ENCODE results near the gene SPOCD1. TPM values are rescaled to one million over a fixed set of nuclear protein-coding genes. Genes with fewer than 3 reads are reported as not detected.

The SPOCD1 gene
- total and polyA plus RNA-seq, 4 experiments from 2014 or later: 0.61 to 0.94 TPM; not detected in 2

- intact Hi-C loops (cut with micrococcal nuclease): no loop called here
- no peak overlapping the region for H3K4me3 Mint-ChIP-seq
- H3K36me3 Mint-ChIP-seq: peaks cover 0 to 2% of the 10 kb centered on the region in 2 donors
- Histone ChIP-seq H3K27ac (ENCODE audit: low read depth, low read length) (no peak overlapping the region), H3K4me1 (ENCODE audit: insufficient read depth, low read length) (peaks cover 9% of the 10 kb centered on the region), H3K36me3 (ENCODE audit: insufficient read depth, low read length) (no peaks in the 10 kb centered on the region), H3K4me3 (ENCODE audit: low read length in 2 of 2) (no peak overlapping the region), H3K9me3 (ENCODE audit: control insufficient read depth in 1 of 2, low read length in 2 of 2) (no peaks in the 10 kb centered on the region), H3K27me3 (ENCODE audit: insufficient read depth, low read length) (peaks cover 3% of the 10 kb centered on the region)
- DNase-seq: no peak
- peaks cover 2 to 4% of the 10 kb centered on the region in 2 donors for H3K27me3 Mint-ChIP-seq
- POLR2A ChIA-PET (ENCODE audit: partially characterized antibody): no interaction called here
- CTCF ChIA-PET (ENCODE audit: partially characterized antibody): interaction anchor here (1.6 to 6.0 kb wide), 3 partner anchors 129 to 228 kb away, joined by 3 to 126 read pairs (median 38); no protein-coding TSS in a partner anchor
- peak overlapping the region in 1 of 7 donors; percentile 47 for H3K27ac Mint-ChIP-seq
- H3K4me1 Mint-ChIP-seq: peaks cover 5 to 18% (median 10%) of the 10 kb centered on the region in 4 donors
- no peaks in the 10 kb centered on the region for H3K9me3 Mint-ChIP-seq
These were observed 23.3 kb downstream of the SPOCD1 start for GRCh38 chr1:31792541-31792940.

GRCh38 chr1:31792116-31792515, 23.7 kb downstream of the SPOCD1 start:
- Mint-ChIP-seq H3K4me1 (peaks cover 5 to 19% (median 10%) of the 10 kb centered on the region in 4 donors), H3K27ac (peak overlapping the region in 1 of 7 donors; percentile 47), H3K27me3 (peaks cover 2% of the 10 kb centered on the region in 2 donors), H3K36me3 (peaks cover 0 to 2% of the 10 kb centered on the region in 2 donors), H3K9me3 (no peaks in the 10 kb centered on the region), H3K4me3 (no peak overlapping the region)
- intact Hi-C loops (cut with micrococcal nuclease): no loop called here
- no peaks in the 10 kb centered on the region for H3K36me3 ChIP-seq (ENCODE audit: insufficient read depth, low read length)
- peaks cover 3% of the 10 kb centered on the region for H3K27me3 ChIP-seq (ENCODE audit: insufficient read depth, low read length)
- DNase-seq: no peak
- no peaks in the 10 kb centered on the region for H3K9me3 ChIP-seq (ENCODE audit: control insufficient read depth in 1 of 2, low read length in 2 of 2)
- ChIA-PET CTCF (ENCODE audit: partially characterized antibody) (interaction anchor here (1.6 to 6.4 kb wide), 4 partner anchors 30 to 227 kb away, joined by 3 to 126 read pairs (median 48); no protein-coding TSS in a partner anchor), POLR2A (ENCODE audit: partially characterized antibody) (no interaction called here)
- H3K4me1 ChIP-seq (ENCODE audit: insufficient read depth, low read length): peaks cover 9% of the 10 kb centered on the region
- no peak overlapping the region for H3K27ac ChIP-seq (ENCODE audit: low read depth, low read length)
- no peak overlapping the region for H3K4me3 ChIP-seq (ENCODE audit: low read length in 2 of 2)

- Mint-ChIP-seq H3K9me3 (no peaks in the 10 kb centered on the region), H3K4me3 (no peak overlapping the region), H3K27me3 (no peaks in the 10 kb centered on the region), H3K4me1 (peaks cover 5 to 19% (median 10%) of the 10 kb centered on the region in 4 donors), H3K36me3 (peaks cover 0 to 2% of the 10 kb centered on the region in 2 donors), H3K27ac (peak overlapping the region in 1 of 7 donors; percentile 45)
- Histone ChIP-seq H3K36me3 (ENCODE audit: insufficient read depth, low read length) (no peaks in the 10 kb centered on the region), H3K27me3 (ENCODE audit: insufficient read depth, low read length) (no peaks in the 10 kb centered on the region), H3K27ac (ENCODE audit: low read depth, low read length) (no peak overlapping the region), H3K4me3 (ENCODE audit: low read length in 2 of 2) (no peak overlapping the region), H3K9me3 (ENCODE audit: control insufficient read depth in 1 of 2, low read length in 2 of 2) (no peaks in the 10 kb centered on the region), H3K4me1 (ENCODE audit: insufficient read depth, low read length) (peaks cover 9% of the 10 kb centered on the region)
- intact Hi-C loops (cut with micrococcal nuclease): no loop called here
- CTCF ChIA-PET (ENCODE audit: partially characterized antibody): interaction anchor here (1.2 to 6.4 kb wide), 8 partner anchors 25 to 272 kb away, joined by 3 to 126 read pairs (median 19); partner anchors contain the start of gene ADGRB2
- no peak for DNase-seq
- POLR2A ChIA-PET (ENCODE audit: partially characterized antibody): no interaction called here
These were observed 24.5 kb downstream of the SPOCD1 start for GRCh38 chr1:31791131-31791858.

- H3K4me1 Mint-ChIP-seq: peaks cover 5 to 19% (median 10%) of the 10 kb centered on the region in 4 donors
- POLR2A ChIA-PET (ENCODE audit: partially characterized antibody): no interaction called here
- H3K4me3 Mint-ChIP-seq: no peak overlapping the region
These were observed 25.2 kb downstream of the SPOCD1 start for GRCh38 chr1:31790641-31791091.

GRCh38 chr1:31790140-31790539, 25.7 kb downstream of the SPOCD1 start:
- Mint-ChIP-seq H3K4me1 (peaks cover 5 to 19% (median 10%) of the 10 kb centered on the region in 4 donors), H3K27me3 (no peaks in the 10 kb centered on the region), H3K36me3 (peaks cover 0 to 2% of the 10 kb centered on the region in 2 donors), H3K4me3 (peak overlapping the region in 4 of 8 donors; percentile 27 to 79 (median 44)), H3K9me3 (no peaks in the 10 kb centered on the region), H3K27ac (peak overlapping the region in 5 of 7 donors; percentile 52 to 90 (median 66))
- DNase-seq: no peak
- Histone ChIP-seq H3K27me3 (ENCODE audit: insufficient read depth, low read length) (no peaks in the 10 kb centered on the region), H3K36me3 (ENCODE audit: insufficient read depth, low read length) (no peaks in the 10 kb centered on the region), H3K4me3 (ENCODE audit: low read length in 2 of 2) (no peak overlapping the region), H3K27ac (ENCODE audit: low read depth, low read length) (no peak overlapping the region), H3K9me3 (ENCODE audit: control insufficient read depth in 1 of 2, low read length in 2 of 2) (no peaks in the 10 kb centered on the region), H3K4me1 (ENCODE audit: insufficient read depth, low read length) (peaks cover 9% of the 10 kb centered on the region)
- ChIA-PET POLR2A (ENCODE audit: partially characterized antibody) (interaction anchor here (2.5 kb wide), 1 partner anchor 146 kb away, joined by 14 read pairs; the partner anchor contains the start of gene PEF1), CTCF (ENCODE audit: partially characterized antibody) (interaction anchor here (0.7 to 6.4 kb wide), 21 partner anchors 10 to 273 kb away, joined by 3 to 126 read pairs (median 7); partner anchors contain the start of genes ADGRB2 and PEF1)
- intact Hi-C loops (cut with micrococcal nuclease): no loop called here

More at GRCh38 chr1:31790641-31791091, 25.2 kb downstream of the SPOCD1 start:
- DNase-seq: no peak
- no peak overlapping the region for H3K4me3 ChIP-seq (ENCODE audit: low read length in 2 of 2)
- H3K9me3 ChIP-seq (ENCODE audit: control insufficient read depth in 1 of 2, low read length in 2 of 2): no peaks in the 10 kb centered on the region
- no peaks in the 10 kb centered on the region for H3K36me3 ChIP-seq (ENCODE audit: insufficient read depth, low read length)
- no peaks in the 10 kb centered on the region for H3K27me3 Mint-ChIP-seq
- peak overlapping the region in 1 of 7 donors; percentile 62 for H3K27ac Mint-ChIP-seq
- H3K9me3 Mint-ChIP-seq: no peaks in the 10 kb centered on the region
- H3K4me1 ChIP-seq (ENCODE audit: insufficient read depth, low read length): peaks cover 9% of the 10 kb centered on the region
- H3K36me3 Mint-ChIP-seq: peaks cover 0 to 2% of the 10 kb centered on the region in 2 donors
- no peak overlapping the region for H3K27ac ChIP-seq (ENCODE audit: low read depth, low read length)
- intact Hi-C loops (cut with micrococcal nuclease): no loop called here
- CTCF ChIA-PET (ENCODE audit: partially characterized antibody): interaction anchor here (0.9 to 6.4 kb wide), 11 partner anchors 22 to 272 kb away, joined by 3 to 126 read pairs (median 14); partner anchors contain the start of gene ADGRB2
- no peaks in the 10 kb centered on the region for H3K27me3 ChIP-seq (ENCODE audit: insufficient read depth, low read length)

GRCh38 chr1:31789259-31790065, 26.4 kb downstream of the SPOCD1 start:
- ChIA-PET POLR2A (ENCODE audit: partially characterized antibody) (interaction anchor here (0.6 to 2.5 kb wide), 16 partner anchors 10 to 283 kb away, joined by 3 to 32 read pairs (median 5); partner anchors contain the start of genes ADGRB2, KHDRBS1, PEF1 and PTP4A2), CTCF (ENCODE audit: partially characterized antibody) (interaction anchor here (0.6 to 6.4 kb wide), 48 partner anchors 9 to 395 kb away, joined by 3 to 126 read pairs (median 4); partner anchors contain the start of genes ADGRB2, PEF1 and SPOCD1)
- Mint-ChIP-seq H3K36me3 (peaks cover 0 to 2% of the 10 kb centered on the region in 2 donors), H3K9me3 (no peaks in the 10 kb centered on the region), H3K27me3 (no peaks in the 10 kb centered on the region), H3K27ac (peak overlapping the region in 6 of 7 donors; percentile 59 to 99 (median 92)), H3K4me1 (peaks cover 5 to 19% (median 10%) of the 10 kb centered on the region in 4 donors), H3K4me3 (peak overlapping the region; percentile 89 to 96 (median 94))
- intact Hi-C loops (cut with micrococcal nuclease): loop anchor here (1.0 to 5.0 kb wide), 7 partner anchors 27 to 395 kb away; partner anchors contain the start of gene PEF1
- Histone ChIP-seq H3K27me3 (ENCODE audit: insufficient read depth, low read length) (no peaks in the 10 kb centered on the region), H3K4me3 (ENCODE audit: low read length in 2 of 2) (peak overlapping the region in 1 of 2 donors; percentile 78), H3K36me3 (ENCODE audit: insufficient read depth, low read length) (no peaks in the 10 kb centered on the region), H3K27ac (ENCODE audit: low read depth, low read length) (peak overlapping the region; percentile 71), H3K9me3 (ENCODE audit: control insufficient read depth in 1 of 2, low read length in 2 of 2) (no peaks in the 10 kb centered on the region), H3K4me1 (ENCODE audit: insufficient read depth, low read length) (peaks cover 9% of the 10 kb centered on the region)
- DNase-seq: peak; percentile 87 to 92 (median 90)

Measured in CD4-positive, alpha-beta memory T cell (primary cell).